IPS DF 4.7 (cell line): ENCODE results near the gene LMO2.

ENCODE experiments used
- DNase-seq: peaks from one replicate; pipeline ENCODE4 v3.0.0-alpha.2; 2013; ENCODE audit warnings: low spot score; ENCODE audit errors: extremely low read depth

The LMO2 gene

DNA sequence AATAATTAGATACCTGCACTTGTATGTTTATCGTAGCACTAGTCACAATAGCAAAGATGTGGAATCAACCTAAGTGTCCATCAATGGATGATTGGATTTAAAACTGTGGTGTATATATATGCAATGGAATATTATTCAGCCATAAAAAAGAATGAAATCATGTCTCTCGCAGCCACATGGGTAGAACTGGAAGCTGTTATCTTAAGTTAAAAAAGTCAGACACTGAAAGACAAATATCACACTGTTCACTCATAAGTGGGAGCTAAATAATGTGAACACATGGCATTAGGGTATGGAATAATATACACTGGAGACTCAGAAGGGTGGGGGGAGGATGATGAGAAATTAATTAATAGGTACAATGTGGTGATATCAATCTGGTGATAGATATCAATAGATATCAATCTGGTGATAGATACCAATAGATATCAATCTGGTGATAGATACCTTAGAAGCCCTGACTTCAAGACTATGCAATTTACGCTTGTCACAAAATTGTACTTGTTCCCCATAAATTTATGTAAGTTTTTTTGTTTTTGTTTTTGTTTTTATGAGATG is 2.0 kb downstream of the LMO2 start:
- no peak for DNase-seq

DNA sequence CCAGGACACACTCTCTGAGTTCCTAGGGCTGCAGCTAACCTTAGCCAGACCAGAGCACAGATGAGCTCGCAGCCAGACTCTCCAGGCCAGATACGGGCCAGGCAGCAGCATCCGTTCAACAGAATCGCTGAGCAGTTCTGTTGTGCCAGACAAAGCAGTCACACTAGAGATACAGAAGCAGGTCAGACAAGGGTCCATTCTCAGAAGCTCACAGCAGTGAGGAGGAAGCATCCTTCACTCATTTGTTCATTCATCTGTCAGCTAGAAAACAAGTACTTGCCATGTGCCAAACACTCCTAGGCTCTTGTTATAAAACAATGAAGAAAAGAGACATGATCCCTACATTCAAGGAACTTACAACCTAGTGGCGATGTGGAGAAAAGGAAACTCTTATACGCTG is 2.6 kb downstream of the LMO2 start:
- DNase-seq, result no peak

DNA sequence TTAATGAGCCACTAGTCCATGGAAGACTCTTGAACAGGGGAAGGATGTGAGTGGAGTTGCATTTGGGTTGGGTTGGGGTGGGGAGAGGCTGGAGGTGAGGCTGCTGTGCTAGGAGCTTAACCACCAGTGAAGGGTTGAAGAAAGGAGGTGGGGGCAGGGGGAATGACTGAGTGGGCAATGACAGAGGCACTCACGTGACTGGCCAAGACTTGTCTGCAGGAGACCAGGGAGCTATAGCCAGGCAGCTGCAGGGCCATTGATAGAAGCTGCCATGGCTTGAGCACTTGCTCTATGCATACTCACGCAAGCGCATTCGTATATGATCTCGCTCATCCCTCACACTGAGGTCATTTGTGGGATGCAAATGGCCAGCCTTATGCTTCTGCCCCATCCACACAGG is 4.0 kb downstream of the LMO2 start:
- DNase-seq, result no peak

DNA sequence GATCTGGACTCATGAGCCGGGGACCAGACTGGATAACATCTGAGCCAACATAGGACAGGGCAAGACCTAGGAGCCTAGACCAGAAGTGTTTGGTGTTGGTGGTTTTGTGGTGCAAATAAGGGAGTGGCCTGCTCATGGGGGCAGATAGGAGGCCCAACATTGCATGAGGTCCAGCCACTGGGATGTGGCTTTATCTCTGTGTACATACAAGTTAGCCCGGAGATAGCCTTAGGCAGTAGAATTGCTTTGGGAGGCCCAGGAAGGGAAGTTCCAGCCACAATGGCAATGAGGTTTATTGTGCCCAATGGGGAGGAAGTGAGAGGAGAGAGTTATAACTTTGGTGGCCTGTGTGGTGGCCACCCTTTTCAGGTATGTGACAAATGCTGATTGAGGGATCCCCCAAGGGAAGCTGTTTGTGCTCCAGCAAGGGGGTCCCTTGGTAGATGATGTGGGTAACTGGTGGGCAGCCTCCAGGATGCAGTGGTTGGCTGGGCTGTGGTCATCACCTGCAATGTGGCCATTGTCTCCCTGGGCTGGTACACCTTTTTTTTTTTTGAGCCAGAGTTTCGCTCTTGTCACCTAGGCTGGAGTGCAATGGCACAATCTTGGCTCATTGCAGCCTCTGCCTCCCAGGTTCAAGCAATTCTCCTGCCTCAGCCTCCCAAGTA is 6.4 kb downstream of the LMO2 start:
- no peak for DNase-seq

DNA sequence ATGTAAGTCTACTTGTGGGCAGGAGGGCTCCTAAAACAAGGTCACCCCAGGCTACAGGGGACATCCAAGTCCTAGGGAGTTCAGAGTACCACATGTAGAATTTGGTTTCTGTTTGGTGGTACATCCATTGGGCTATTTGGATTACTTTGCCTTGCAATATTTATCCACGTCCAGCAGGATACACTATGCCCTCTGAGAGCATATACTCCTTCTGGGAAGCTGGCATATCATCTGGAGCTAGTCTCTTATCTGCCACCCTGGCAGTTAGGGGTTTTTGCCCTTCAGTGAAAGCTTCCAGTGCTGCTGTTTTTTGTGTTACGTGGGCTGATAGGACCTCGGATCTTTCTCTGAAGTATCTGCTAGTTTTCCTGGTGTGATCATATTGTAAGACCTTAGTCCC is 7.3 kb downstream of the LMO2 start:
- DNase-seq, result no peak

DNA sequence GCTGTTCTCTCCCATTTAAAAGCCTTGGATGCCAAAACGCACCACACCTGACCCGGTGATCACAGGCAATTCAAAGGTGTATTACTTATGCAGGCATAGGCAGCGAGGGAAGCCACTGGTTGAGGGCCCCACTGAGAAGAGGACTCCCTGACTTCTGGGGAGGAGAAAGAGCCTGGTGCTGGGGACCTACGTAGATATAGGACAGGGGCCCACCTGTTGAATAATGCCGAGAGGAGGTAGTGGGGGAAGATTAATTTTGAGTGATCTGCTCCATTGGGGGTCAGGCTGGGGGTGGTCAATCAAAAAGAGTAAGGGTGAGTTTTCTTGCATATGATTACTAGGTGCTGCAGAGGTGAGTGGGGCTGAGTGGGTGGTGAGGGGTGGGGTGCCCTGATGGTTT is 7.8 kb downstream of the LMO2 start:
- DNase-seq, result no peak

DNA sequence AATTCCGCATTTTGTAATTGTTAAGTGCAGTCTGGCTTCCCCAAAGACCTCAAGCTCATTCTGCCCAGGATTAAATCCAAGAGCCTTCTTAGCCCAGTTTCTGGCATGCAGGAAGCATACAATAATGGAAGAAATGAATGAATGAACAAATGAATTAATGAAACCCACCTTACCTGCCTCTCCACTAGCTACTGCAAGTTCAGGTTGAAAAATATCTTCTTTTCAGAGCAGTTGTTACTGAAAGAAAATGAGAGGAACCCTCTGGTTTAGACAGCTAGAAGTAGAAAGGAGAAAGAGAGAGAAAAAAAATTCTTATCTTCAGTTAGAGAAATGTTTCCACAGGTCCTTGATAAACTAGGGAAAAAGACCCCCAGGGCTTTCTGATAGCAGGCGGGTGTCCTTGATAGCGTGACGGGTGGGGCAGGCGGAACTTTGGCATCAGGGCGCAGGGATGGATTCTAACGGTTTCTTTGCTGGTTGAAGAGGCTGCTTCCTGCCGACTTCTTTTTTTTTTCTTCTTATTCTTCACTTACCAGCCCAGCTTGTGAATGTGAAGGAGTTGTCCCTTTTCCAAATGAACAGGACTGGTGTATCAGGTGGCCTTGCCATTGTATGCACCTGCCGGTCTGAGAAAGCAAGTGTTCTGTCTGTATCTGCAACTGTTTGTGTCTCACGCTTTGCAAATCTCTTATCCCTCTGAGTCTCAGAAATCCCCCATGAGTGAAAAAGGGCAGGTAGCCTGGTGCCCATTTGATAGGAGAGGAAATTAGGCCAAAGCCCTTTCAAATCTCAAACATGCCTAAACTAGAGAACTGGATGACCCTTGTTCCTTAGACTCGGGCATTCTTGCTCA is 10.0 kb downstream of the LMO2 start:
- no peak for DNase-seq

DNA sequence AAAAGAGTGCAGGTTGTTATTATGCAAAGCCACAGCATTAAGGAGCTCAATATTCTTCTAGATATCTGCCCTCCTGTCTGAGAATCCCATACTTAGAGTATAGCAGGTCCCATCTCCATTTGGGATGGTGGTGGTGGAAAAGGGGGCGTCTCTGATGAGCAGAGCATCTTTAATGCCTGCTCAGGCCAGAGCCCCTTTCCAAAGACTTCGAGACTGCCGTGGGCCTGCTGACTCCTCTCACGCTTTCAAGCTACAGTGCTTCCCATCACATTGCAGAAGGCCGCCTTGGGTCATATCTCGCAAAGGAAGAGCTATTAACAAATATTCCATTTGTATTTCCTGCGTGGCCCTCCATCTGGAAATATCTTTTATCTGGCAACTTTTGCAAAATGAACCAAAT is 10.9 kb downstream of the LMO2 start:
- DNase-seq, result no peak

DNA sequence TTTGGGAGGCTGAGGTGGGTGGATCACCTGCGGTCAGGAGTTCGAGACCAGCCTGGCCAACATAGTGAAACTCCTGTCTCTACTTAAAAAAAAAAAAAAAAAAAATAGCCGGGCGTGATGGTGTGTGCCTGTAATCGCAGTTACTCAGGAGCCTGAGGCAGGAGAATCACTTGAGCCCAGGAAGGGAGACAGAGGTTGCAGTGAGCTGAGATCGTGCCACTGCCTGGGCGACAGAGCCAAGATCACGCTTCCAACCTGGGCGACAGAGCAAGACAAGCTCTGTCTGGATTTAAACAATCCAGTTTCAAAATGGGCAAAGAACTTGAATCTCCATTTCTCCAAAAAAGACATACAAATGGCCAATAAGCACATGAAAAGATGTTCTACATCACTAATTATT is 12.5 kb downstream of the LMO2 start:
- no peak for DNase-seq

DNA sequence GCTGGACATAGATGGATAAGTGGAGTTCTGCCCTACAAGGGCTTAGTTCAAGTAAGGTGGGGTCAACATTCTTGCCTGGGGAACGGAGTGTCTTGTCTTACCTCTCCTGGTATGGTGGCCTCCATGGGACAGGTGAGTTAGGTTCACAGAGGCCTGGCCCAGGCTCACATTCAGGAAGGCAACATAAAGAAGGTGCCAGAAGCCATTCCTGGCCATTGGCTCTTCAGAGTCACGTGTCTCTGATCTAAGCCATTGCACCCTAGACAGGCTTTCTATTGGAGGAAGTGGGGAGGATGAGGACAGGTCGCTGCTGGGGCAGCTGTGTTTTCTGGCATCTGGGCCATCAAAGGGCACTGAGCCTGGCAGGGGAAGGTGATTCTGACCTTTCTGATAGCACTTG is 14.8 kb downstream of the LMO2 start:
- DNase-seq, result no peak

DNA sequence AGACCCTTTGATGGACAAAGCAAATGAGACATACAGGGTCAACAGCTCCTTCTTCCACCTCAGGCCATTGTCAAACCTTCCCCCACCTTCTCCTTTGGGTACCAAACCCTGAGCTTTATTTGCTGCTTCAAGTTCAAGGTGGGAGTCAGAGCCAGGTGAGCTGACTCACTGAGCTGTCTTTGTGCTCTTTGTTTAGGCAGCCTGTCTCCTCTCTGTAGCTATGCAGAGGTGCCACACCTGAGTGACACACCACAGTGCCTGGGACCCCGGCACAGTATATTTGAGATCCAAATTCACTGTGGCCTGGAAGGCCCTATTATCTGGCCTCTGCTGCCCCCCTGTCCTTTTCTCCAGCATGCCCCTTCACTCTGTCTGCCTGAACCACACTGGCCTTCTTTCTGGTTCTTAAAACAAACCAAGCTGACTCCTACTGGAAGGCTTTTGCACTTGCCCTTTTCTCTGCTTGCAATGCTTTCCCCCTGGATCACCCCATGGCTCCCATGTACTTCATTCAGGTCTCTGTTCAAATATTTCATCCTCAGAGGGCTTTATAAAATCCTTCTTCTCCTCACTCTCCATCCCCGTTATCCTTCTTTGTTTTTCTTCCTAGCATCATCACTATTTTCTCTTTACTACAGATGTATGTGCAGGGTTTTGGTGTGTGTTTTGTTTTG is 16.1 kb downstream of the LMO2 start:
- DNase-seq, result no peak

DNA sequence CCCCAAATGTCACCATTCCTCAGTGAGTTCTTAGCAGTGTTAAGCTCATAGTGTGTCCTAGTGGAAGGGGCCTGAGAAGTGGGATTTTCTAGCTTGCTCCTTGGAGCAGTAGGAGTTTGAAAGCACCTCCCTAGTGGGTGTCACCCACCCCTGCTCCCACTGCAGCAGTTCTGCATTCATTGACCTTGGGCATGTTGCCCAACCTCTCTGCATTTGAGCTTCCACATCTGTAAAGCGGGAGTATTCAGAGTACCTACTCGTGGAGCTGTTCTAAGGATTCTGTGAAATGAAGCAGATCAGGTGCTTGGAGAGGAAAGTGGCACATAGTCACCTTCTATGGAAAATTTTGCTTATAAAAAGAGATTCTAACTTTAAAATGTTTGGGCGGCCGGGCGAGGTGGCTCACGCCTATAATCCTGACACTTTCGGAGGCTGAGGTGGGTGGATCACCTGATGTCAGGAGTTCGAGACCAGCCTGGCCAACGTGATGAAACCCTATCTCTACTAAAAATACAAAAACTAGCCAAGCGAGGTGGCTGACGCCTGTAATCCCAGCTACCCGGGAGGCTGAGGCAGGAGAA is 16.9 kb downstream of the LMO2 start:
- DNase-seq, result no peak

DNA sequence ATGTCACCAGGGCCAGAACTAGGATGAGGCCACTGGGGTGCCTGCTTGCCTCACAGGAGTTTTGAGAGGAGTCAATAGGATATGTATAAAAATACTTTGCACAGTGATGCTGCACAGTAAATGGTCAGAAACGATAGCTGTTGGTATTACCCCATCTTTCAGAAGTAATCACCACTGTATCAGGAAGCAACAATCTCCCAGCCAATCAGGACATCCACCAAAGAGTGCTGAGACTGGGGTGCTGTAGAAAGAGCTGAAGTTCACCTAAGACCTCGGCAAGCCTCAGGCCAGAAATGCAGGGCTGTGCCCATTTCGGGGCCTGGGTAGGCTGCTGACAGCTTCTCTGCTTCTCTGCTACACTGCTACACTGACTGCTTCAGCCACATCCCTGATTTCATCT is 17.4 kb downstream of the LMO2 start:
- DNase-seq, result no peak

DNA sequence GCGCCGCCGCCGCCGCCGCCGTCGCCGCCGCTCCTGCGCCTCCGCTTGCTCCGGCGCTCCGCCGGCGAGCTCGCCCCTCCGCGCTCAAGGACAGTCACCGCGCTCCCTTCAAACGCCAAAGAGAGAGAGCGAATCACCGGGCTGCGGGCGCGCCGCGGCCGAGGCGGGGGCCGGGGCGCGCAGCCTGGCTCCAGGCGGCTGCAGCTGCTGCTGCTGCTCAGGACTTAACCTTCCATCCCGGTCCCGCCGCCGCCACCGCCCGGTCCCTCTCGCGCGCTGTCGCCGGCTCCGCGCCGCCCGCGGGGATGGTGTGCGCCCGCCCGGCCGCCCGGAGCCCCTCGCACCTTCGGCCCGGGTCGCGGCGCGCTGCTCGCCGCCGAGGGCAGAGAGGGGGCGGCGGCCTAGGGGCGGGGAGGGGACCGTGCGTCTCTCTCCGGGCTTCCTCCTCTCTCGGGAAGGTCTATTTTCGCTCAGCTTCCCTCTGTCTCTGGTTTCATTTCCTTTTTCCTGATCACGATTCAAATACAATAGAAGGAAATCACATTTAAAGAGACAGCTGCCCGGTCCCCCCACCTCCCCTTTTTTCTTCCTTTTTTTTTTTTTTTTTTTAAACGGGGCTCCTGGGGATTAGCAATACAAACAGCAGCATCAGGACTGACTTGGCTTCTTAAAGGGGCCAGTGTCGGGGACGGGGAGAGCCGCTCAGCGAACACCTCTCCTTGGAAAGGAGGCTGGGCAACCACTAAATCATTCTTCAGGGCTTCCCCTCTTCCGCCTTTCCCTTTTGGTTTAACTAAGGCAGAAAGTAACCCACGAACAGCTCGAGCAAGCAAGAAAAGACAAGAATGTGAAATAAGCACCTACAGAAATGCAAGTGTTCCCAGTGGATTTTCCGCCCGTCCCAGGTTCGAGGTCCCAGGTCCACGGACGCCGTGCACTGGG is 22.1 kb downstream of the LMO2 start:
- no peak for DNase-seq

DNA sequence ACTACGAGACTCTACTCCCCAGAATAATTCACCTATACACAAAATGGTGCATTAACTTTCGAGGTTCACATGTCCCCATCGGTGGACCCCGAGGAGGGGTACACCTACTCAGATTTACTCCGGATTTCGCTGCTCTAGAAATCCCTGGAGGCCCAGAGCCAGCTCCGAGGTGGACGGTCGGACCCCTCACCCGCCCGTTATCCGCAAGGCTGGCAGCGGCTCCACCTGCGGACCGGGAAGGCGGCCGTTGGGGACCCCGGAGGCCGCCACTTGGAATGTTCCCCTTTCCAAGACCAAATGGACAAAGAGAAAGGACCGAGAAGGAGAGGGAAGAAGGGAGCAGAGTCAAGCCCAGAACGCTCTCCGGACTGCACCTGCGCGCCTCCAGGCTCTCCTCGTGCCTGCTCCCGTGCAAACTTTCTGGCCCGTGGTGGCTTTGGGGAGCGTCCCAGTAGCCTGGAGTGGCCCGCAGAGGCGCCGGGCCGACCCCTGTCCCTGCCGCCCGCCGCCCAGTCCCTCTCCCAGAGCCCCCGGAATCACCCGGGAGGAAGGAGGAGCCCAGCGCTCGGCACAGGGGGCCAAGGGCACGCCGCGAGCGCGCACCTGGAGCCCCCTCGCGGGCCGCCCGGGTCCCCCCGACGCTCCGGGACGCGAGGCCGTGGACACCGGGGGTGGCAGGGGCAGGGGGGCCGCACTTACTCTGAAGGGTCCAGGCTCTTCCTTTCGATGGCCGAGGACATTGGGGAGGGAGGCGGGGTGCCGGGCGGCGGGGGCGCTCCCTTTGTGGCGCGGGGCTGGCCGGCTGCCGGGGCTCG is 23.0 kb downstream of the LMO2 start:
- no peak for DNase-seq

DNA sequence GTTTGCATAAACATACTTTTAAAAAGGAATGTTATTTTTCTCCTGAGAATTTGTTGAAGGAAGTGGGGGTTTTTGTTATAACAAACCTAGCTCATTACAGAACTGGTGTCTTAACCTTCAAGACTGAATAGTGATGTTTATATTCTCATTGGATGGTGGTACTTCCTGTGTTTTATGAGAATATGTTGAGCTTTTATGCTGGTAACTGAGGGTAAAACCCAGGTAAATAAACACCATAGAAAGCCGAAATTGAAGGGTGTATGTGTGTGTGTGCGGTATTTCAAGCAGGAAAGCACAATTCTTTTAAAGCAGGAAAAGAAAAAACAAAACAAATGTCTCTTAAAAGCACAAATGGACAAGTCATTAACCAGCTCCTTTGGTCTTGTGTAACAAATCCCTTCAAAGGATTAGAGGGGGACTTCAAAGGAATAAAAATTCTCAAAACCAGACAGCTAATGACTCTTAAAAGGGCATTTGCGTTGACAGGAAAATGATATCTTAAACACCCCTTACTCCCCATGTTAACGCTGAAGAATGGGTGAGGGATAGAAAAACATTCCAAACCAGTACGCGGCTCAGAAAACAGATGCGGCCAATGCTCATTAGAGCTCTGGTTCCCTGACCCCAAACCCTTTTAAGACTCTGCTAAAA is 23.8 kb downstream of the LMO2 start:
- no peak for DNase-seq

DNA sequence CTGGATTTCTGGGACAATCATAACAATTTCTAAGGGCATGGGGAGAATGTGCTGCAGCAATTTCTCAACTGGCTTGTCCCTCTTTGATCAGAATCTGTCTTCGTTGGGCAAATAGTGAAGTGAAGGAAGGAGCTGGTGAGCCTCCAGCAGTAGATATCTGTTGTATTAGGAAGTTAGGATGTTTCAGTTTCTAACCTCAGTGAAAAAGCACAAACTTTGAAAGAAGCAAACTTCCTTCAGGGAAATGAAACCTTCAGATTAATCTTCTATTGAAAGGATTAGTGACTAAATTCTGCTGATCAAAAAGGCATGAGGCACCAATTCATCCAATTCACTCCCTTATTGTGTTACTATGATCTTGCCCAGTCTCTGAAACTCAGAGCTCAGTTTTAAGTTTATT is 24.3 kb downstream of the LMO2 start:
- DNase-seq, result no peak

DNA sequence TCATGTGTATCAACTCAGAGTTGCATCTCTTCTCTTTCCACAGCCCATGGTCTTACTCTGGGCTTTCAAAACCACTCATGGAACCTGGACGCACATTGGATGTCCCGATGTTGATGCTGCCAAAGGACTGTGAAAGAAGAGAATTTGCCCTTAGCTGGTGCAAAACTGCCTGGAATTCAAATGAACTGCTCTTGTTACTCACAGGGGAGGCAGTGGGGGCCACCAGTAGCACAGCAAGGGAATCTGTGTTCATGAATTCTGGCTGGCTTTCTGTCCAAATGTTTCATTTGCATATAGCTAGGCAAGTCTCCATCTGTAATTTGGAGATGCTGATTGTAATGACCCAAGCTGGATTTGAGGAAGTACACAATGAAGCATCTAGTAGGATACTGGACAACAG is 24.9 kb downstream of the LMO2 start:
- no peak for DNase-seq

DNA sequence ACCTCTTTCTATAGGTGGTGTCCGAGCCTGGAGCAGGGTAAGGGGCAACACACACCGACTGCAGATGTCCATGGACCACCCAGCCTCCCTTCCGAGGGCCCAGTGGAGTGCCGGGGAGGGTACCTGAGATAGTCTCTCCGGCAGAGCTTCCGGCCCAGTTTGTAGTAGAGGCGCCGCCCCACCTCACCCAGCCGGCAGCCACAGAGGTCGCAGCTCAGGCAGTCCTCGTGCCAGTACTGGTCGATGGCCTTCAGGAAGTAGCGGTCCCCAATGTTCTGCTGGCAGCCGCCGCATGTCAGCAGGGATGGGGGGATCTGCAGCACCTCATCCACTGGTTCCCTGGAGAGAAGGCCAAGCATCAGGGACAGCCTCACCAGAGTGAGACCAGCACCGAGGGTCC is 27.4 kb downstream of the LMO2 start:
- no peak for DNase-seq
